ENCODE measurements around the gene CAMK2D. TPM values are rescaled to one million over a fixed set of nuclear protein-coding genes. Genes with fewer than 3 reads are reported as not detected.

CAMK2D gene
- total RNA-seq, 1 donor from 2014 or later: 40.2 TPM

DNA sequence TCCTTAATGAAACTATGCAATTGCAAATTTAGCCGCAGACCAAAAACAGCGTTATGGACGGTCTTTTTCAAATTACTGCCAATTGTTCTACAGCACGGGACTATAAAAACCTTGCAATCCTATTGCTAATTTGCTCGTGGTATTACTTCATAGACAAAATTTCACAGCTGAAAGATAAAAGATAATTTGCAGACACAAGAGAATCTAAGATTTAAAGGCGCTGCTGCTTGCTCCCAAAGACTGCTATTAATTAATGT is 1.4 kb upstream of the CAMK2D start:
- no peak for DNase-seq (ENCODE audit: low spot score)

DNA sequence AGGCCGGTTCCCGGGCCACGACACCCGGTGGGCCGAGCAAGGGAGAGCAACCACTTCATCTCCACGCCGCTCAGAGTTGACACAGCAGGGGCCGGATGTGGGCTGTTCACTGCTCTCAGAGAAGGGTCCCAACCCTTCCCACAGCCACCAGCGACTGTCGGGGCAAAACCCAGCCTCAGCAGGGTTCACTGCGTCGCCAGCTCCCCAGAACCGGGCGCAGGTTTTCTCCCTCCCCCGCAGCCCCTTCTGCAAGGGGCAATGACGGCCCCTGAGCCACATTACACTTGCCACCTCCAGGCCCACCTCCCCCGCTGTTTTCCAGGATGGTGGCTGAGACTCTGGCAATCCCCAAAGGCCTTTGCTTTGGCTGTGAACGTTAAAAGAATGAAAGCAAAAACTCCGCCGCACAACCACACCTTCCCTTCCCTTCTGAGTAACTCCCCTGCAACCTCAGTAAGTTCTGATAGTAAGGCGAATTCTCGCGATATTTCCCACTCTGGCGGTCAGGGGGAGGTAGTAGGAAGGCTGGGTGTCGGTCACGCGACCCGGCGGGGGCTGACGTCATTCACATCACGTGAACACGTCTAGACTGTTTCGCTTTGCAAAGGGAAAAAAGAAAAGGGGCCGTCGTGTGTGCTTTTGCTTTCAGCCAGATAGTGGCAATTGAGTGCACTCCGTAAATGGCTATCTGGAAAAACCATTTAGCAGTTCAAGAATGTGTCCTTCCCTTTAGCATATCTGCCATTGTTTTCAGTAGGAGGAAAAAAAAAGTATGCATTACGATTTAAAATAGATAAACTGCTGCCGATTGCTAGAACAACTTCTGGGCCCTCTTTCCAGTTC is 869 bp upstream of the CAMK2D start:
- DNase-seq (ENCODE audit: low spot score): peak; percentile 100

DNA sequence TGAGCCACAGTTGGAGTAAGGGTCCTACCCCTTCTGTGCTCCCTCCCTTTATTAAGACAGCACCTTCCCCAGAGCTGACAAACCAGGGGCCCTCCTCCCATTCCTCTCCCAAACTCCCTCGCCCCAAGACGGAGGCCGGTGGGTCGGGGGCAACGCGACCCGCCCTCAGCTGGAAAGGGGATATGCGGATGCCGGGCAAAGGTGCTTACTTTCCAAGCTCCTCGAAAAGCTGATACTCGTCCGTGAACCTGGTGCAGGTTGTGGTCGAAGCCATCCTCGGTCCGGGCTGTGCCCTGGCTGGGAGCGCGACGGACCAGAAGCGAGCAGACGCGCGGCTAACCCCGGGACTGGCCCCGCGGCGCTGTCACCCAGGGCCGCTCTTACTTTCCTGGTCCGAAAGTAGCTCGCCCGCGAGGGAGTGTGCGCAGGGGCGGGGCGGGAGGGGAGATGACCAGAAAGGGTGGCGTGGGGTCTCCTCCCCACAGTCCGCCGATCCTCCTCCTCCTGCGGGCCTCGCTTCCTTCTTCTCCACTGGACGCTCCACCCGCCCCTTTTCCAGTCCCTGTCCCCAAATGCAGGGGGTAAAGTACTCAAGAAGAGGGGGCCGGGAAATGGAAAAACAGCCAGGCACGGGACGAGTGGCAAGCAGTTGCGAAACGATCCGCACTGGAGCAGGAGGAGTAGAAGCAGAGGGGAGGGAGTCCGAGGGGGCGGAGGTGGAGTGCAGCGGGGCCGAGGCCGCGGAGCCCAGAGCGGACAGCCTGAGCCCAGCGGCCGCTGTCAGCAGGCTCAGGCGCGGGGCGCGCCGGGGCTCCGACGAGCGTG is 531 bp downstream of the CAMK2D start:
- peak; percentile 83 for DNase-seq (ENCODE audit: low spot score)

DNA sequence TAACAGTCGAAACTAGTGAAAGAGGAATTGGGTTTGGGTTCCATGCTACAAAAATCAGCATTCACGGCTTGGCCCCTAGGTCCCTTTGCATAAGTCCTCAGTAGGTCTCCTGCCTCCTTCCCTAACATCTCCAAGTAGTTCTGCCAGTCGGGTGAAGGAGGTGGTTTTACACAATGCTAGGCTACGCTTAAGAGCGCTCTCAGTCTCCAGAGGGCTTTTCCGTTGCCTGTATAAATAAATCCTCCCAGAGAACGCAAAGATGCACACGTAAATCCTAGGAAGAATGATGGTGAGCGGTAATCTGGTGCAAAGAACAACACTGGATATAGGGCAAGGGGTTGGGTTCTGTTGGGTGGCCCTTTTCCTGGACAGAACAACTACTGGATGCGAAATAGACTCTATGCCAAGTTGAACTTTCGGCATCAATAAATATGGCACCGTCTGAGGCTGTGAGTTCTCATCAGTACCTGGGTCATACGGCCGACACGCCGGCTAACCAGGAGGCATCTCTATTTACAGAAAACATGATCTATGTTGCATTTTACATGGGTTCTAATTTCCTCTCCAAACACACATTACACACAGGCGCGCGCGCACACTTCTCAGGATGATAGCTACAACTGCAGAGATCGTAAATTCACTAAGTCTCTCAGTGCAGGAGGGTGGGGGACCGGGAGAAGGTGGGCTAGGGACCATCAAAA is 1.3 kb downstream of the CAMK2D start:
- DNase-seq (ENCODE audit: low spot score): no peak

DNA sequence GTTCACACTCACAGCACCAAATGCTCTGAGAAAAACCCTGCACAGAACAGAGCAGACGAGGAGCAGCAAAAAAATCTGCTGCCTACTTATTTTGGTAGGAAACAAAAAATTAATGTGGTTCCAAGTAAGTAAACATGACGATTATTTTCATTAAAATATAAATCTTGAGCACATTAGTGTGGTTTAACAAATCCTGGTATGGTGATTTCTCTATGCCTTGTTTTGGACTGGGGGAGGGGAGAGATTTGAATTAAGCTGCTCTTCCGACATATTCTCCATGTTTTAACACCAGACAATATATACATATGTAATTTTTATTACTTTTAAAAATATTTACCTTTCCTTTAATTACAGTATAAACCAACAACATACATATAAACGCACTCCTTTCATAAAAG is 1.8 kb downstream of the CAMK2D start:
- no peak for DNase-seq (ENCODE audit: low spot score)

DNA sequence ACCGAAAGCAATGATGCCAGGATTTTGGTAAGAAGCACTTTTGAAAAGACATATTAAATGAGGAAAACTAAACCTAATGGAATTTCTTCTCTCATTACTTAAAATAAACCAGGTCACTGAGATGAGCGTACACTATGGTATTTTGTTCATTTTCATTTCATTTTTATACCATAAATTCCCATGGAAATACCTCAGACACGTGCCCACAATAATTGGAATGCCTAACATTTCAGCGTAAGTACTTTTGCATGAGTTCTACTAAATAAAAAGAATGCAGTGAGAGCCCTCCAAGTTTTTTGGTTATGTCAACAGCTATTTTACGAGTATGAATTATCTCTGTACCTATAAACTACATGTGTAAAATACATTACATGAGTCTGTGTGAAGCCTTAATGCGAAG is 3.2 kb downstream of the CAMK2D start:
- no peak for DNase-seq (ENCODE audit: low spot score)

DNA sequence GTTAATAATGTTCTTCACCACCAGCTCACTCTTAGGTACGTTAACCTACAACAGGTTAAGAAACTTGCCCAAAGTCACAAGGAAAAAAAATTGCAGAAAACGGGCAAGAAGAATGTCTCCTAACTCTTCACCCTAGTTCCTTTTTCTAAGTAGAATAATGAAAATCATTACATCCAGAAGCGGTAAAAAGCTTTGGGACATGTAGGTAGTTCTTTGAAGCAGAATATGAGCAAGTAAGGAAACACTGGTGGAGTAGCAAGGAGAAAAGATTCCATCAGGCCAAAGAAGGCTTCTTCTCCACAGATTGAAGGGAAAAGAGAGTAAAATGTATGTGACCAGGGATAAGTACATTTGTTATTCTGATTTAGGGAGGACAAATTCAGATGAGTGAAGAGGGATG is 4.1 kb downstream of the CAMK2D start:
- no peak for DNase-seq (ENCODE audit: low spot score)

DNA sequence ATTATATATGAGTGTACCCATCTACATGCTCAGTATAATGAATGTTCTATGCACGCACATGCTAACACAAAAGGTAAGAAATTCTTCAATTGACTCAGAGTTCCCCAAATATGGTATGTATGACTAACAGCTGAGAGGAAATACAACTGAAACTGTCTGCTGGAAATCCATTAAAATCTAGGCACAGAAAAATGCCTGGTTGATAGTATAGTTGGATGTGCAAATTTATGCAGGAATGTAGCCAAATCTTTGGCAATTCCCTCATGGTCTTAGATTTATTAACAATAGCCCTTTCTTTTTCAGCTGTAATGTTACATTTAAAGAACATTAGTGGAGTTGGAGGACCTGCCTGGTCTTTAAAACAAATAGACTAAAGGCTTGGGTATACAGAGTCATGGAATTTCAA is 5.5 kb downstream of the CAMK2D start:
- no peak for DNase-seq (ENCODE audit: low spot score)

DNA sequence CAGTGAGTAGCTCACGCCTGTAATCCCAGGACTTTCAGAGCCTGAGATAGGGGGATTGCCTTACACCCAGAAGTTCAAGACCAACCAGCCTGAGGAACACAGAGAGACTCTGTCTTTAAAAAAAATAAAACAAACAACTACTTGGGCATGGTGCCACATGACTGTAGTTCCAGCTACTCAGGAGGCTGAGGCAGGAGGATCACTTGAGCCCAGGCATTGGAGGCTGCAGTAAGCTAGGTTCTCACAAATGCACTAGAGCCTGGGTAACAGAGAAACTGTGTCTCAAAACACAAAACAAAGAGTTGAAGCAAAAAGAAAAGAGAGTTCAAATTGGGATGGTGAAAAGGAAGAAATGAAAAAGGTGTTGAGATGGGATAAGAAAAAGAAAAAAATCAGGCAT is 10.8 kb downstream of the CAMK2D start:
- DNase-seq (ENCODE audit: low spot score): no peak

DNA sequence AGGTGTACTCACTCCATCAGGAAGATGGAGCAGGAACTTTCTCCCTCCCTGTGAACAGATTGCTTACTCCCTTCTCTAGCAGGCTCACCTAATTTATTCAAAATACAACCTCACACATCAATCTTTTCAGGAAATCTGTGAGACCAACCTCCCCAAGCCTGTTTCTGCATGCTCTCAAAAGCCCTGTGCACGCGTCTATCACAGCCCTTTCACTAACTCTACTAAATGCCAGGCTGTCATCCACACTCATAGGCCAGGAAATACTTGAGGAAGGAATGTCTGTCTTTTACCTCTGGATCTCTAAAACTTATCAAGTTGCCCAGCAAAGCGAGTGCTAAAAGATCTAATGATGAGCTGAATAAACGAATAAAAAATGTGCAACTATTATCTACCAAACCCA is 11.2 kb downstream of the CAMK2D start:
- DNase-seq (ENCODE audit: low spot score): no peak

DNA sequence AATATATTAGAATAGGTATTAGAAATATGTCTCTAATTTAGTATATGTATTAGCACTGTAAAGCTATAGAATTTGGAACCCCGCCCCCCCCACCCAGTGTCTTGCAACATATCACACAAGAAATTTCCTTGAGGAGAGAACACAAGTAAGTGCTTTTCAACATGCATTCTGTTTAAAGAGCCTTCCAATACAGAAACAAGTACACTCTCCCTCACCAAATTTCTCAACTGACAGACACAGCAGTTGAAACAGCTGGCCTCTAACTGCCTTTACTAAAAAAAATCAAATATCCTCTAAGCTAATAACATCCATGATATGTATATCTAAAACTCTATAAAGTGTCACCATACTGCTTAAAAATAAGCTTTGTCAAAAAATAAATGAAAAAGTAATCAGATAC is 12.4 kb downstream of the CAMK2D start:
- no peak for DNase-seq (ENCODE audit: low spot score)

DNA sequence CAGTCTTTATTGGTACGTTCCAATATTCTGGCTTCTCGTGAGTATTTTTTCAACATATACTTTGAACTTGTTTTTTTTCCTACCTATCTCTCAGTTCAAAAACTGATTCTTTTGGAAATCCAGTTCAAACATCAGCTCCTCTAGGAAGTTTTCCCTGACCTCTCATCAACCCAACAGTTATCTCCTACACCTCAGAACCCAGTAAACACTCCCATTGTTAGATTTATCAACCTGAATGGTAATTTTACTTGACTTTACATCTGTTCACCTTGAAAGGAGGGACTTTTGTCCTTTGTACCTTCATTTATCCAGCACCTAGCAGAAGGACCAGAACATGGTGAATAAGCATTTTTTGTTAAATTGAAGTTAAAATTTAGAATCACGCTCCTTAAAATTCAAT is 13.6 kb downstream of the CAMK2D start:
- DNase-seq (ENCODE audit: low spot score): no peak

DNA sequence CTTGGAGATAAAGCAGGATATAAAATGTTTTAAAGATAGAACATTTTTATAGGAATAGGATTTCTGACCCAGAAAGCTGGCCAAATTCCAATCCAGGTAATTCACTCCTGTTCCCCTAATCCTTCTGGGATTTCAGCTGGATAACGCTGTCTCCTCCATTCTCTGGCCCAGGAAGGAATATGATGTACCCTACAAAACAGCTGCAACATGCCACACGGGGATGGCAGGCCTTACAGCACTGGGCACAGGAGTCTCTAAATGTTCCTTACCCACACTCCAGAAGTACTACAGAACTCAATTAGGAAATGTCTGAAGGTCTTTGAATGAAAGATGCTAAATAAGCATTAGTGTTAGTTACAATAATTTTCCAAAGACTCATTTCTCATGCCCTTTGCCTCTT is 15.8 kb downstream of the CAMK2D start:
- DNase-seq (ENCODE audit: low spot score): no peak

DNA sequence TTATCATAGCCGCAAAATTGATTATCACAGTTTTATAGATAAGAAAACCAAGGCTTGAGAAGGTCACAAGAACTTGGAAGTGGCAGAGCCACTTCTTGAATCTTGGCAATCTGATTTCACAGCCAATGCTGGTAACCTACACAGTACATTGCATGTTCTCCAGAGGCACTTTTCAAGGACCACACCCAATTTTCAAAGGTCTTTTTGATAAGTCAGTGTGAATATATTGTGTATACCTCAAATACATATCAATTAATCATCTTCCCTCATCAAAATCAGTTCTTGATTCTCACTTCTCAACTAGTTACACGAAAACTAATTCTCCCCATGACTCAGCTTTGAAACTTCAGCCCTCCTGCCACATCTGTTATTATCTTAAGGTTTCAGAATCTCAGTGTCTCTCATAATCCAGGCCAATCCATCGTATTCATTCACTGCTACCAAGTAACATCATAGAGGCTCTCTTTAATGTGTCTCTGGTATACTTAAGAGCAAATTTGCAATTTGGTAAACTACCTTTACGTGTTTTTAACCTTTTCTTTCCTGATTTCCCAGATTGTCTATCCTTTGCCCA is 16.8 kb downstream of the CAMK2D start:
- no peak for DNase-seq (ENCODE audit: low spot score)

DNA sequence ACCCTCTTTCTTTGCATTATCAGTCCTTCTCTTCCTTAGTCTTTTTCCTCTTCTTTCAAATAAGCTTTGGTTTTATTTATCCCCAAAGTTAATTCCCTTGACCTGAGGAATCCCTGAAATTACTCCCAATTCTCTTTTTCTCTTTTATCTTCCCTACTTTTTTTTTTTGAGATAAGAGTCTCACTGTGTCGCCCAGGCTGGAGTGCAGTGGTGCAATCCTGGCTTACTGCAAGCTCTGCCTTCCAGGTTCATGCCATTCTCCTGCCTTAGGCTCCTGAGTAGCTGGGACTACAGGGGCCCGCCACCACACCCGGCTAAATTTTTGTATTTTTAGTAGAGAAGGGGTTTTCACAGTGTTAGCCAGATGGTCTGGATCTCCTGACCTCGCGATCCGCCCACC is 17.8 kb downstream of the CAMK2D start:
- no peak for DNase-seq (ENCODE audit: low spot score)

DNA sequence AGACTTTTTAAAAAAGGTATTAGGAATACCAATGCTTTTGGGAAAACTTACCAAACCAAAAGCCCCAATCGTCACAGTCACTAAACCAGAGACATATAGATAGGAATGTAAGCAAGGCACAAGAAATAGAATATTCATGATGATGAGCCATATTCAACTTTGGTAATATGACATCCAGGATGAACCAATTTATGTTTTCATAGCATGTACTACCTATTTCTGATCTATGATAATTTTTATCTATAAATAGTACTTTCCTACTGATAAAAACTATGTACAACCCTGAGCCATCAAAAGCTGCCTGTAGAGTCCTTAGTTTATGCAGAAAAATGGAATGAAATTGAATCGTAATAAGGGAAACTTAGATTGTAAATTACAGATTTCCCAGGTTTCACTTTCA is 18.9 kb downstream of the CAMK2D start:
- no peak for DNase-seq (ENCODE audit: low spot score)

DNA sequence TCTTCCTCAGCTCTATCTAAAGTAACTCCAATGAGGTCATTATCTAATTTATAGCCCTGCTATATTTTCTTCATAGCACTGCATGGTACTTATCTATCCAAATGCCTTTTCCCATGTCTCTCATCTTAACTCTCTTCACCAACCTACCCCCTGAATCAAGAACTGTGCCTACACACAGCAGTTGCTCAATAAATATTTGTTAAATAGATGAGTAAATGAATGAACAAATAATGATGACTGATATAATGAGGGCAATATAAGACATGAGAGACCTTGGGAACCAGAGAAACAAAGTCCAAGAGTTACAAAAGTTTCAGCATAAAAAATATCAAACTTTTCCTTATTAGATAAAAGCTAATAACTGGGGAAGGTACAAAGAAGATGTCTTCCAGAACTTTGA is 19.6 kb downstream of the CAMK2D start:
- DNase-seq (ENCODE audit: low spot score): no peak

DNA sequence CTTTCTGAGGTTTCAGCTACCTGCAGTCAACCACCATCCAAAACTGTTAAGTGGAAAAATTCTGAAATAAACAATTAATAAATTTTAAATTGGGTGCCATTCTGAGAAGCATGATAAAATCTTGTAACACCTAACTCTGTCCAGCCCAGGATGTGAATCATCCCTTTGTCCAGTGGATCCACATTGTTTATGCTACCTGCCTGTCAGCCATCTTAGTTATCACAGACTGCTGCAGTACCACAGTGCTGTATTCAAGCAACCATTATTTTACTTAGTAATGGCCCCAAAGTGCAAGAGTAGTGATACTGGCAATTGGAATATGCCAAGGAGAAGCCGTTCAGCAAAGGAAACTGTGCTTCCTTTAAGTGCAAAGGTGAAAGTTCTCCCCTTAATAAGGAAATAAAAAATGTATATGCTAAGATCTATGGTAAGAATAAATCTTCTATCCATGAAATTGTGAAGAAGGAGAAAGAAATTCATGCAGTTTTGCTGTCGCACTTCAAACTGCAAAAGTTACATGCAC is 20.6 kb downstream of the CAMK2D start:
- DNase-seq (ENCODE audit: low spot score): no peak

DNA sequence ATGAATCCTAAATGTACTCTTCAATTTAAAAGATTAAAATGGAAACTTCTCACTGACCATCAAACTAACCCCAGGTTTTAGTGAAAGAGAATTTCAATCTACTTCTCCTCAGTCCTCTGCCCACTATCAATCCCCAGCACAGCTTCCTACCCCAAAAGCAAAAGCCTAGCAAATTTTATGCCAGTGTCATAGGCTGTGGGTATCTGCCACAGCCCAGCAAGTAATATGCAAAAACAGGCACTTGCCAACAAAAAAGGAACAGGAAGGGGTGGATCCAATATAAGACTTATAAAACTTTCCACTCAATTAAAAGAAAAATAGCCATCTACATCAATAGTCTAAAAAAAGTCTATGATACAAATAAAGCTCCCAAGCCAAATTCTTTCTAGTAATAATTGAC is 22.3 kb downstream of the CAMK2D start:
- no peak for DNase-seq (ENCODE audit: low spot score)

DNA sequence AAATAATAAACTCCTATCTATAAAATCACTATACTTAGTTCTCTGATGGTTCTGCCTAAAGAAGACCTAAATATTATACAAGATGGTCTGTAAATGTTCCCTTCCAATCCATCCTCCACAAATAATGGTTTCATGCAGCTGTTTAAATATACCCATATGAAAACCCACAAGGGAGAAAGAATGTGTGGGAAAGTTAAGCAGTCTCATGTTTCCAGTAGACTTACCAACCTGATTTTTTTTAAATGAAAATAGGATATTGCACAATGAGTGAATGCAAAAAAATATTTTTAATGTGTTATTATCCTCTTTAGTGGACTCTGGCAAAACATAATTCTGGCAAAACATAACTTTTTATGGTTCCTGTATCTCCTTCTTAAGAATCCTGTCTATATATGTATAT is 23.3 kb downstream of the CAMK2D start:
- no peak for DNase-seq (ENCODE audit: low spot score)

DNA sequence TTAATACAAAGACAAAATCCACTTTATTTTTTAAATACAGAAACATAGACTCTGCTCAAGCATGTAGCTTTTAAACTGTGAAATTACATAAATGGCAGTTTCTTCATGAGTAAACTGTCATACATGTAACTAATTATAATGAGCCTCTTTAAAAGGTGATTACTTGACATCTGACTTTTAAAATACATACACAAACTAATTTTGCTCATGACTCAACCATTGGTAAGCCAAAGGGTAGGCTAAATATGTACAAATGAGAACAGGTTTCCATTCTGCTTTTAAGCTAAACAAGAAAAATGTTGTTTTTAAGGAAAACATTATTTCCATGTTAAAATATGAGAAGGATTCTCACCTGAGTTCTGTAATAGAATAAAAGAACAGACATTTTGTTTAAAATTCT is 27.9 kb downstream of the CAMK2D start:
- DNase-seq (ENCODE audit: low spot score): no peak

DNA sequence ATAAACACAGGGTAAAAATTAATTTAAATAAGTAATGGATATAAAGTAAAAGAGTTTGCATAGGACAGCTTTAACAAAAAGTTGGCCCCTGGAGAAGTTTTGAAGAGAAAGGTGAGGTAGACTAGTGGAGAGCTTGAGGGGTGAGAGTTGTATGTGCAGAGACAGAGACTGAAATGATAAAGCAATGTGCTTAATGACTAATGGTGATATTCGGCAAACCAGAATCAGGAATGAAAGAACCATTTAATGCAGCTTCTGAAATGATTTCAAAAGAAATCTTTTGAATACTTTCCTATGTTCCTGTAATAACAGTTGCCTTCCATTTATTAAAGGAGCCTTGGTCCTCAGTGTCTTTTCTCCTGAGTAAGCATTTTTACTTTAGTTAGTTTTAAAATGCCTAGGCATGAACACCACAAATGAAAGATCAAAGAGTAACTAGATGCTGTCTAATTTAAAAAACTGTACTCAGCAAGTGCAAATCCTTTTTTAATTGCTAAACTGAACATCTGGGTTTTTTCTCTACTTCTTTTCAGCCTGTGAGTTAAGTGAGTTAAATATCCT is 28.5 kb downstream of the CAMK2D start:
- DNase-seq (ENCODE audit: low spot score): no peak

Measured in ureter (tissue), 1 donor.